Activated effector memory CD4-positive, alpha-beta T cell treated with Interleukin-2 at 50 U/mL for 16 hours (primary cell): Measurements from ENCODE around the gene ANXA10.
"Not testable (repeated sequence)": the region's sequence is repeated elsewhere in the genome, so short reads cannot be mapped to it uniquely, and the experiment has no call there.

Source experiments
- DNase-seq: peaks from one replicate; pipeline ENCODE4 v3.0.0-alpha.2; 2020

ANXA10 gene

DNA sequence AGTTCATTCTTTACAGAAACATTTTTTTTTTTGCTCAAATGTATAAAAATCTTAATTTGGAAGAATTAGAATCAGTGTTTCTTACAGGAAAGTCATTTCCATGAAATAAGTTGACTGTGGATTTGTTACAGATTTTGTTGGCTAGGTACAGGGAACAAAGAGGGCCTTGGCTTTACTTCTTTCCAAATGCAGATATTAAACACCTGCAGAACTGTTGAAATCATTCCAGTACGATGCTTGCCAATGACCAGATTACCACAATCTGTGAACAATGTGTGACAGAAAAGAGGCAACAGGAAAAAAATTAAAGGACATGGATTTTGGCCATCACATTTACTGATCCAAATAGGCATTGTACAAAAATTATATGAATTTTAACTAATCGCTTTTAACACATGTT lies 70.8 kb downstream of the ANXA10 start:
- DNase-seq: no peak

DNA sequence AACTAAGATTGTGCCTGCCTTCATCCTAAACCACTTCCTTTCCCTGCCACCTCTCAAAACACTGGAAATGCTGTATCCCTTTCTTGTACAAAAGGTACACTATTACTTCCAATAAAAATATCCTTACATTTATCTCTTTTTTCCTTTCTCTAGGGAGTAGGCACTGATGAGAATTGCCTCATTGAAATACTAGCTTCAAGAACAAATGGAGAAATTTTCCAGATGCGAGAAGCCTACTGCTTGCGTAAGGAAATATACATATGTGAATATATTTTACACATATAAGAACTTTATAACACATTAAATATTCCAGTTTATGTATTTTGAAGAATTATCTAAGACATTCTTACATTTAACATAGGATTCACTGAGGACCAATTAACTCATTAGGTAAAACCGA lies 71.7 kb downstream of the ANXA10 start:
- no peak for DNase-seq

GRCh38 chr4:168164915-168165548 lies 72.7 kb downstream of the ANXA10 start:
- no peak for DNase-seq

DNA sequence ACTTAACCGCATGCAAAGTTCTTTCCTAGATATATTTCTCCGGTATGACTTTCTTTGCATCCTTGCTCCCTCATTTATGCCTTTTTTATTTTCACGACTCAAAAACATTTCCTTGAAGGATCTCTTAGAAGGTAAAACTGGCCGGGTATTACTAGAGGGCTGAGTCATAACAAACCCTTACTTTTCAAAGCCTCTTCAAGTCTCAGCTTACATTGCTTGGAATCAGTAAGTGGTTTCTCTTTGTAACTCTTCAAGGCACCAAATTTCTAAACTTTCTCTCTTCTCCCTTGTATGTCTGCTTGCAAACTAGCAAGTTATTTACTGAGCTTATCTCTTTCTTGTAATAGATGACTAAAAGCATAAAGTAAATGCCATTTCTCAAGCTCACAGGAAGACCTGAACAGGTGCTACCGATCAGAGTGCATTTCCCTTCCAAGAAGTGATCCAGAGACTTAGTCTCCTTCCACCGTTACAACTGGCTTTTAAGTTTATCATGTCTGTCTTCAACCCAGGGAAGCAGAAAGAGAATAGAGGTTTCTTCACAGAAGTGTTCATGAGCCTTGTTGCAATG lies 75.5 kb downstream of the ANXA10 start:
- no peak for DNase-seq

- DNase-seq: no peak
These were observed 82.0 kb downstream of the ANXA10 start for GRCh38 chr4:168174308-168174707.

DNA sequence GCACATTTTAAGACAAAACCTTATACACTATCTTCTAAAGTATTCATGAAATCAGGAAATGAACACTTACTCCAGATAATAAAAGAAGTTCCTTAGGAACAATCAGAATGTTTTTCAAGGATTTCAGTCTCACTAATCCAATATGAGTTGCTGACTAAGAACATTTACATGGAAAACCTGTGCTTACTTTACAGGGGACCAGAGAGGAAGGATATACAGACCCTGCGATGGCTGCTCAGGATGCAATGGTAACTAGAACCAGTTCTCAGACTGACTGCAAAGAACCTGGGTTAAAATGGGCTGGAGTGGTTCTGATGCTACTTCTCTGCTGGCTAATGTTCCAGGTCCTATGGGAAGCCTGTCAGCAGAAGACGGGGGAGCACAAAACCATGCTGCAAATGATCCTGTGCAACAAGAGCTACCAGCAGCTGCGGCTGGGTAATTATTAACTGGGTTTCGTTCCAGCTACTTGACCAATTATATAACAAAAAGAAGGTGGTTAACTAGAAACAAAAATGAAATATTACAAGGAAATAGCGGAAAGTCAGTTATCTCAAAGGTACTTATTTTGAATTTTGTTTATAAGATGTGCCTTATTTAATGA lies 85.3 kb downstream of the ANXA10 start:
- DNase-seq: no peak

GRCh38 chr4:168183717-168184571 lies 91.6 kb downstream of the ANXA10 start:
- DNase-seq: no peak

DNA sequence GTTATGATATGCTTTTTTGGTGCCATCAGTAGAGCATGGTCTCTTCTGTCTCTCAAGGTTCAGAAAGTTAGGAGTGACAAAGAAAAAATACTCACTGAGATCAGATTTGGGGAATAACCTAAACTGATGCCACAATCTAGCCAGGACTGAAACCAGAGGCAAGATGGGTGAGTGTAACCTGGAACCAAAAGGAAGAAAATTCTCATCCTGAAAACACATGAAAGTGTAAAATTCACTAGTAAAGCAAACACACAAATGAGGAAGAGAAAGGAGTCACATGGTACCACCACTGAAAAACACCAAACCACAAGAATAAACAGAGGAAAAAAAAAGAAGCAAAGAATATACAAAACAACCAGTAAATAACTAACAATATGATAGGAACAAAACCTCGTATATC lies 96.4 kb downstream of the ANXA10 start:
- no peak for DNase-seq

DNA sequence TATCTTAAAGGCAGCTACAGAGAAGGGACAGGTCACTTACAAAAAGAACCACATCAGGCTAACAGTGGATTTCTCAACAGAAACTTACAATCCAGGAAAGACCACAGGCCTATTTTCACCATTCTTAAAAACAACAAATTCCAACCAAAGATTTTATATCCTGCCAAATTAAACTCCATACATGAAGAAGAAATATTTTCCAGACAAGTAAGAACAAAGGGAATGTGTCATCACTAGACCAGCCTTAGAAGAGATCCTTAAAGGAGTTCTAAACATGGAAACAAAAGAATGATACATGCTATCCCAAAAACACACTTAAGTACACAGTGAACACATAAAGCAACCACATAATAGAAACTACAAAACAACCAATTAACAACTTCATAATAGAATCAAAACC lies 105.6 kb downstream of the ANXA10 start:
- no peak for DNase-seq

GRCh38 chr4:168199260-168199957 lies 107.1 kb downstream of the ANXA10 start:
- no peak for DNase-seq

- no peak for DNase-seq
These were observed 108.3 kb downstream of the ANXA10 start for GRCh38 chr4:168200685-168201084.

- no peak for DNase-seq
These were observed 111.0 kb downstream of the ANXA10 start for GRCh38 chr4:168203233-168203911.

DNA sequence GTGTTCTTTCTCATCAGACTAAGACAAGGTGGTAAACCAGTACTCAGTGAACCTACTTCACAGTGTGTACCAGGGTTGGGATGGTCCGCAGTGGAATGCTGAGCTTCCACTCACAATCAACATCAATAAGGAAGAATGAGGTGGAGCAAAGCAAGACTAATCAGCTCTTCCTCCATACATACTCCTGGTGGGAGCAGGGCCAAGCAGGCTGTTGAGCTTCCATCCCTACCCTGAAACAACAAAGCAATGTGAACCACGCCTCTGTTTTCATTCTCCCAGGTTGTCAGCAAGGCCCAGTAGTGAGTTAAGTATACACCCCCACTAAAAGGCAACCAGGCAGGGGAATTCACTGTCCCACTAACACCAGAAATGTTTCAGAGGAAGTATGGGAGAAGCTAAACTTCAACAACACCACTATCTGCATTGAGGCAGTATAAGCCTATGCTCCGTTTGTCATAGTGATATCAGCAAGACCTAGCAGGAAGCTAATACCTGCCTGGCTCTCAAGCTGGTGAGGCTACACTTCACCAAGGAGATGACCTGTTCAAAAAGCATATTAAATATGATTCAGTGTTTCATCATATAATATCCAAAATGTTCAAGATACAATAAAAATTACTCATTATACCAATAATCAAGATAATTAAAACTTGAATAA lies 116.7 kb downstream of the ANXA10 start:
- no peak for DNase-seq

GRCh38 chr4:168212656-168213055 lies 120.3 kb downstream of the ANXA10 start:
- no peak for DNase-seq

DNA sequence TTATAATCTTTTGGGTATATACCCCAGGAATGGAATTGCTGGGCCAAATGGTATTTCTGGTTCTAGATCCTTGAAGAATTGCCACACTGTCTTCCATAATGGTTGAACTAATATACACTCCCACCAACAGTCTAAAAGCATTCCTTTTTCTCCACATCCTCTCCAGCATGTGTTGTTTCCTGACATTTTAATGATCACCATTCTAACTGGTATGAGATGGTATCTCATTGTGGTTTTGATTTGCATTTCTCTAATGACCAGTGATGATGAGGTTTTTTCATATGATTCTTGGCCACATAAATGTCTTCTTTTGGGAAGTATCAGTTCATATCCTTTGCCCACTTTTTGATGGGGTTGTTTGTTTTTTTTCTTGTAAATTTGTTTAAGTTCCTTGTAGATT lies 121.2 kb downstream of the ANXA10 start:
- DNase-seq: not testable (repeated sequence)

- no peak for DNase-seq
These were observed 126.3 kb downstream of the ANXA10 start for GRCh38 chr4:168218645-168219044.

DNA sequence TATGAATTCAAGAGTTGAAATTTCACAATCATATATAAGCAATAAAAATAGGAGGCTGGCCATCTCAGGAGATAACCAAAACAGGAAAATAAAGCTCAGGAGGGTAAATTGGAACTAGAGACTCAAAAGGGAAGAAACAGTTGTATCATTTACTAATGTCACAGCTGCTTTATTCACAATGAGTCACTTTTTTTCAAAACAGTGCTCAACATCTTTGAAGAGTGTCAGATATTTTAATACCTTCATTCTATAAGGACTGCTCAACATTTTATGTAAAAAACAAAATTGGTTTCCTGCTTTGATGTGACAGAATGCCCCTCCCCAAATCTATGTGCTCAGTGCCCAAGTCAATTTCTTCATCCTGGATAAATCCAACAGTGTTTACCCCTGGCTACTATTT lies 128.6 kb downstream of the ANXA10 start:
- no peak for DNase-seq

DNA sequence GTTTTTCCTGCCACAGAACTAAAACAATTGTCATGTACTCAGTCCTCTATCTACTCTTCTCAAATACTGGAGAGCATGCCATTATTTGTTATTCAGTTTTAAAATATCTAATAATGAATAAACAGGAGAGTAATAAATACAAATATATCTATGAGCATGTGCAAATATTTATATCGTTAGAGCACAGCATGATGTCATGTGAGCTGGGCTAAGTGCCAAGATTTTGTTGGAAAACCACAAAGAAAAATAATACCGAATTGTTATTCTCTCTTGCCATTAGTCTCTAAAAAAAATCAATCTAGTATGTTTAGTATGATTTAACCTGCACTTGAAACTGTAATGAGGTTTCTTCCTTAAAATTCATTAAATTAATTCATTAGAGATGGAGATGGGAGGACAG lies 129.0 kb downstream of the ANXA10 start:
- DNase-seq: no peak
